ENCODE measurements around the gene BMPR1B.

The BMPR1B gene

GRCh38 chr4:94763005-94763404 lies 5.2 kb downstream of the BMPR1B start:
- H3K9ac ChIP-seq, result no peak overlapping the region
- H3K36me3 ChIP-seq (ENCODE audit: insufficient read depth), result no peaks in the 10 kb centered on the region
- TF ChIP-seq CTCF (conservative IDR thresholded peaks at IDR 0.05; ENCODE audit: low read depth, low read length), result no peak
- no peak overlapping the region for H2AFZ ChIP-seq (ENCODE audit: low read depth)
- H3K27me3 ChIP-seq (ENCODE audit: insufficient read depth, low read depth), result no peaks in the 10 kb centered on the region; the same call in 1 of the 2 replicates
- no peak overlapping the region for H3K4me2 ChIP-seq
- no peak overlapping the region for H3K27ac ChIP-seq
- no peak overlapping the region for H3K4me3 ChIP-seq (IDR thresholded peaks at IDR 0.05; ENCODE audit: insufficient read depth, low read depth, low read length)
- no peaks in the 10 kb centered on the region for H4K20me1 ChIP-seq (ENCODE audit: insufficient read depth)
- no peaks in the 10 kb centered on the region for H3K4me1 ChIP-seq (ENCODE audit: low read depth, poor library complexity, severe bottlenecking)
- no peaks in the 10 kb centered on the region for H3K79me2 ChIP-seq (ENCODE audit: insufficient read depth, low read depth)

- Histone ChIP-seq H2AFZ (ENCODE audit: low read depth) (no peak overlapping the region), H3K4me3 (IDR thresholded peaks at IDR 0.05; ENCODE audit: insufficient read depth, low read depth, low read length) (no peak overlapping the region), H3K9ac (no peak overlapping the region), H3K27ac (no peak overlapping the region), H3K27me3 (ENCODE audit: insufficient read depth, low read depth) (no peaks in the 10 kb centered on the region; the same call in 1 of the 2 replicates), H3K79me2 (ENCODE audit: insufficient read depth, low read depth) (no peaks in the 10 kb centered on the region), H3K4me1 (ENCODE audit: low read depth, poor library complexity, severe bottlenecking) (no peaks in the 10 kb centered on the region), H4K20me1 (ENCODE audit: insufficient read depth) (no peaks in the 10 kb centered on the region), H3K4me2 (no peak overlapping the region), H3K36me3 (ENCODE audit: insufficient read depth) (no peaks in the 10 kb centered on the region)
- TF ChIP-seq CTCF (conservative IDR thresholded peaks at IDR 0.05; ENCODE audit: low read depth, low read length), result no peak
Measured at GRCh38 chr4:94763500-94763899, 5.7 kb downstream of the BMPR1B start.

GRCh38 chr4:94764069-94764468 lies 6.3 kb downstream of the BMPR1B start:
- Histone ChIP-seq H3K4me2 (no peak overlapping the region), H2AFZ (ENCODE audit: low read depth) (no peak overlapping the region), H3K36me3 (ENCODE audit: insufficient read depth) (no peaks in the 10 kb centered on the region), H3K79me2 (ENCODE audit: insufficient read depth, low read depth) (no peaks in the 10 kb centered on the region), H3K4me1 (ENCODE audit: low read depth, poor library complexity, severe bottlenecking) (no peaks in the 10 kb centered on the region), H3K27me3 (ENCODE audit: insufficient read depth, low read depth) (no peaks in the 10 kb centered on the region; the same call in 1 of the 2 replicates), H3K27ac (no peak overlapping the region), H3K4me3 (IDR thresholded peaks at IDR 0.05; ENCODE audit: insufficient read depth, low read depth, low read length) (no peak overlapping the region), H3K9ac (no peak overlapping the region), H4K20me1 (ENCODE audit: insufficient read depth) (no peaks in the 10 kb centered on the region)
- no peak for TF ChIP-seq CTCF (conservative IDR thresholded peaks at IDR 0.05; ENCODE audit: low read depth, low read length)

GRCh38 chr4:94765174-94765573 lies 7.4 kb downstream of the BMPR1B start:
- no peak for TF ChIP-seq CTCF (conservative IDR thresholded peaks at IDR 0.05; ENCODE audit: low read depth, low read length)
- Histone ChIP-seq H3K79me2 (ENCODE audit: insufficient read depth, low read depth) (no peaks in the 10 kb centered on the region), H3K27me3 (ENCODE audit: insufficient read depth, low read depth) (no peaks in the 10 kb centered on the region), H3K4me3 (IDR thresholded peaks at IDR 0.05; ENCODE audit: insufficient read depth, low read depth, low read length) (no peak overlapping the region), H4K20me1 (ENCODE audit: insufficient read depth) (no peaks in the 10 kb centered on the region), H3K9ac (no peak overlapping the region), H3K36me3 (ENCODE audit: insufficient read depth) (no peaks in the 10 kb centered on the region), H3K4me1 (ENCODE audit: low read depth, poor library complexity, severe bottlenecking) (no peaks in the 10 kb centered on the region), H2AFZ (ENCODE audit: low read depth) (no peak overlapping the region), H3K4me2 (no peak overlapping the region), H3K27ac (no peak overlapping the region)

Measured in KMS-11 (cell line).